Measurements from ENCODE around the gene TIMM44.

Gene TIMM44, protein sequence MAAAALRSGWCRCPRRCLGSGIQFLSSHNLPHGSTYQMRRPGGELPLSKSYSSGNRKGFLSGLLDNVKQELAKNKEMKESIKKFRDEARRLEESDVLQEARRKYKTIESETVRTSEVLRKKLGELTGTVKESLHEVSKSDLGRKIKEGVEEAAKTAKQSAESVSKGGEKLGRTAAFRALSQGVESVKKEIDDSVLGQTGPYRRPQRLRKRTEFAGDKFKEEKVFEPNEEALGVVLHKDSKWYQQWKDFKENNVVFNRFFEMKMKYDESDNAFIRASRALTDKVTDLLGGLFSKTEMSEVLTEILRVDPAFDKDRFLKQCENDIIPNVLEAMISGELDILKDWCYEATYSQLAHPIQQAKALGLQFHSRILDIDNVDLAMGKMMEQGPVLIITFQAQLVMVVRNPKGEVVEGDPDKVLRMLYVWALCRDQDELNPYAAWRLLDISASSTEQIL

DNA sequence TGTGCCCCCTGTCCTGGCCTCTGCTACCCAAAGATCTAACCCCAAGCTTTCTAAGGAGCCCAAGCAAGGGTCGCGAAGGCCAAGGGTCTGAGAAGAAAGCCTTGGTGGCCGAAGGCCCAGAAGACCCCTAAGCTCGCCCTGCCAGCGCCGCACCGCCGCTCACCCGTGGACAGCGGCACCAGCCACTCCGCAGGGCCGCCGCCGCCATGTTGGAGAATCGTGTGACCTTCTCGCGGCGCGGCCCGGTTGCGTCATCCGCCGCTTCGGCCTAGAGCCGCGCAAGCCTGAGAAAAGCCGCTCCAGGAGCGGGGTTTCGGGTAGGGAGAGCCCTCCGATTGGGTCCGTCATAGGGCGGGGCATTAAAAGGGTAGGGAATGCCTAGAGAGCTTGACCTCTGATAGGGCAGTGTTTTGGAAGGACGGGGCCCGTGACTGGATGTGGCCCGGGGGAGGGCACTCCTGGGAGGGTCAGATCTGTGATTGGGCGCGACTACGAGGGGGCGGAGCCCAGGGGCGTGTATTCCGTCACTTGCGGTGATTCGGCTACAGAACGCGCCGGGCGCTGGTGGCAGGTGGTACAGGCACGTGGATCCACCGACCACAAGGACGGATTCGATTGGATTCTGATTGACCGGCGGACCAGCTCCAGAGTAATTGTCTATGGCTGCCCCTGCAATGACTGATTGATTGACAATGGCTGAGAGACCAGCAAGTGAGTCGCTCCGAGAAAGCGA lies at the start of gene TIMM44:
Gene TIMM44, minus strand, starts transcription at position 223 of the 733 bp plus-strand sequence. Its CDS starts 15 bp downstream, at position 208.
- DNase-seq (ENCODE audit: low read depth), result peak; percentile 97

DNA sequence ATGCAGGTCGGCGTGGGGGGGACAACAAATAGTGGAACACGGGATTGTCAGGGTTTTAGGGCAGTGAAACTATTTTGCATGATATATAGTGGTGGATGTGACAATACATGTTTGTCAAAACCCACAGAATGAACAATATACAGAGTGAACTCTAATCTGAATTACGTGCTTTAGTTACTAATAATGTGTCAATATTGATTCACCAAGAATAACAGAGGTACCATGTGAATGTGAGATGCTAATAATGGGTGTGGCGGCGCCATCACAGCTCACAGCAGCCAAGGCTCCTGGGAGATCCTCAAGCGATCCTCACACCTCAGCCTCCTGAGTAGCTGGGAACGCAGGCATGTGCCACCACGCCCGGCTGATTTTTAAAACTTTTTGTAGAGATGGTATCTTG lies 49.1 kb upstream of the TIMM44 start:
- DNase-seq (ENCODE audit: low read depth), result no peak

DNA sequence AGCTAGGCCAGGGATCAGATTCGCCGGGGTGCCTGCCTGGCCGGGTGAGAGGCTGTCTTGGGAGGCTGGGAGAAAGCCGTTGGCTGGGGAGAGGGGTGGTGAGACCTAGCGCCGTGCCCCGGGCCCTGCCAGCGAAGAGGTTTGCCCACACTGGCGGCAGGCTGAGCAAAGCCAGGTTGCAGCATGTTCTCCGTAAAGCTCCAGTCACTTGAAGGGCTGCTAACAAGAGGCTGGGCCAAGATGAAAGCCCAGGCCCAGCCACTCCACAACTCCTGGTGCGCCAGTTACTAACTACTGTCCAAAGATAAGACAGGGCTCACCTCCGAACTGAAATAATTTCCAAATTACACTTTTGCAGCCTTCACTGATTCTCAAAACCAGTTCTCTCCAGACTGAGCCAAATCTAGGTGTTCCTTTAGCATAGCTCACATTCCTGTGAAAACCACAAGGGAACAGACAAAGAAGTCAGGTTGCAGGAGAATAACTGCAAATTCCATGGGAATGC lies 45.7 kb upstream of the TIMM44 start:
- DNase-seq (ENCODE audit: low read depth), result no peak

DNA sequence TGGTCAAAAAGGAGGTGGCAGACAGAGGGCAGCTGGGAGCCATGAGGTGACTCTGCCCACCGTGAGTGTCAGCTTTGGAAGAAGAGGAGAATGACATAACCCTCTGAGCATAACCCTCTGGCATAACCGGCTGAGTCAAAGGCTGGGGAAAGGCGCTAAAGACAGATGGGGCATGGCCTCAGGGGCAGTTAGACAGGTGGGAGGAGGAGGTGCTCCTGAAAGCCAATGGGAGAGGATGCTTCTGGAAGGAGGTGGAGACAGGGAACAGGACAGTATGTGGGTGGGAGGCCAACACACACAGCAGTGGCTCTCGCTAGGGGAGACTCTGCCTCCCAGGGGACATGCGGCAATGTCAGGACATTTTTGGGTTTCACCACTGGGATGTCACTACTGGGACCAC lies 44.8 kb upstream of the TIMM44 start:
- DNase-seq (ENCODE audit: low read depth), result no peak

DNA sequence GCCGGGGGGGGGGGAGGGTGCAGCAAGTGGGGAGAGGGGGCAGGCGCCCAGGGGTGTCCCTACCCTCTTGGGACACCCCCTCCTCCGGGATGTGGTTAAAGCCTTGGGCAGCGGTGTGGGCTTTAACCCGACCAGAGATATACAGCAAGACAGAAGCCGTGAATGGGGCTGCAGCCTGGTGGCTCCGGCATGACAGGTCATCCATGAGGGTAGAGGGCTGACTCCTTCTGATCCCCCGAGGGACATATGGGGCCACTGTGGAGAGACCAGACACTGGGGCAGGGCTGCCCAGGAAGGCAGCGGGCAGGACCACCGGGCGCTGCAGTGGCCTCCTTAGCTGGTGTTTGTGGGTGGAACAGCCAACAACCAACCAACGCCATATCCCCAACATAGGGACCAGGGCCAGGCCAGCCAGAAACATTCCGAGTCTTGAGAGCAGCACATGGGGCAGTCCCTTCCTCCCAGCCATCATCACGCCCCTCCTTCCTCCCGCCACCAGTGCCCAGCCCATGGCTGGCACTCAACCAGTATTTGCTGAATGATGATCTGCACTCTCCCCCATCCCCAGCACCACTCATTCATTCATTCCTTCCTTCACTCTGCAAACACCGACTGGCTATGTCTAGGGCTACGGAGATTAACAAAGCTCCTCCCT lies 43.8 kb upstream of the TIMM44 start:
- DNase-seq (ENCODE audit: low read depth), result no peak

DNA sequence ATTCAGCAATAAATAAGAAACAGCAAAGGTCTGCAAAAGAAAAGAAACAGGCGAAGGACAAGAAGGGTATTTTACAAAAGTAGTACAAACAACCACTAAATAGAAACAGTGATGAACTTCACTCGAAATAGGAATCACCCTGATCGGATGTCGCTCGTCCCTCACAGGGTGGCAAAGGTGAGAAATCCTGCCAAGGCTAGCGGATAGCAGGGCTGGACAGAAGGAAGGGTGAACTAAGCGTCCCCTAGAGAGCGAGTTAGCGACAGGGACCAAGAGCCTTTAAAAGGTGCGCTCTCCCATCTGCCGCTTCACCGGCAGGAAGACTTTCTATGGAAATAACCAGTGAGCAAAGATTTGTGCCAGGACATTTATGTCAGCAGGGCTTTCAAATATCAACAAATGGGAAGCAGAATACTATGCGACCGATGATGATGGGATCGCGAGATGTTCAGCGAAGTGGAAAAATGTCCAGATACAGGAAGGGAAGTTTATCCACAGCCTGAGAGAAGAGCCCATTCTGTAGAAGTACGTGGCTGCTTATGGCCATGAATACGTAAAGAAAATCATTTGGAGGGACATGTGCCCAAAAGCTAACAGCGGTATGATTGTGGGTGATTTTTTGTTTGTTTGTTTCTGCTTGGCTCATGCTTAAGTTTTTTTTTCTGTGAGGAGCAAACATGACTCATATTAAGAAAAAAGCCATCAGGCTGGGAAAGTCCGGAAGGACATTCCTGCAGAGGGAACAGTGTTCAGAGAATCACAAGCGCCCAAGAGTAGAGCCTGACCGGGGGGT lies 43.1 kb upstream of the TIMM44 start:
- DNase-seq (ENCODE audit: low read depth), result no peak

DNA sequence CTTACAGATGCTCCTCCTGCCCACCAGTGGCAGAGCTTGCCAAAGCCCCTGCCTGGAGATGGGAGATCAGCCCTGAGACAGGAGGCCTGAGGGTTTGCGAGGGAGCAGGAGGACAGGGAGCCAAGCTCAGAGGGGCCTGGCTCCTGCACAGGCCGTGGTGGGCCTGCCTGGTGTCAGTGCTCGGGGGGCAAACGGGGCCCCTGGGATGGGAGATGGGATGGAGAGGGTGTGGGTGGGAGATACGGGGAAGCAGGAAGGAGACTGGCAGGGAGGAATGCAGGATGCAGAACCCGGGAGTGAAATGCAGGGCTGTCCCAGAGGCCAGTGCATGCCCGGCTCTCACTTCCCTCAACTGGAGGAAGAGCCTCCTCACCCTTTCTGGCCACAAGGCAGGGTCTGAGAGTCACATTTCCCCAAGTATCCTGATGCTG lies 42.0 kb upstream of the TIMM44 start:
- DNase-seq (ENCODE audit: low read depth), result no peak

DNA sequence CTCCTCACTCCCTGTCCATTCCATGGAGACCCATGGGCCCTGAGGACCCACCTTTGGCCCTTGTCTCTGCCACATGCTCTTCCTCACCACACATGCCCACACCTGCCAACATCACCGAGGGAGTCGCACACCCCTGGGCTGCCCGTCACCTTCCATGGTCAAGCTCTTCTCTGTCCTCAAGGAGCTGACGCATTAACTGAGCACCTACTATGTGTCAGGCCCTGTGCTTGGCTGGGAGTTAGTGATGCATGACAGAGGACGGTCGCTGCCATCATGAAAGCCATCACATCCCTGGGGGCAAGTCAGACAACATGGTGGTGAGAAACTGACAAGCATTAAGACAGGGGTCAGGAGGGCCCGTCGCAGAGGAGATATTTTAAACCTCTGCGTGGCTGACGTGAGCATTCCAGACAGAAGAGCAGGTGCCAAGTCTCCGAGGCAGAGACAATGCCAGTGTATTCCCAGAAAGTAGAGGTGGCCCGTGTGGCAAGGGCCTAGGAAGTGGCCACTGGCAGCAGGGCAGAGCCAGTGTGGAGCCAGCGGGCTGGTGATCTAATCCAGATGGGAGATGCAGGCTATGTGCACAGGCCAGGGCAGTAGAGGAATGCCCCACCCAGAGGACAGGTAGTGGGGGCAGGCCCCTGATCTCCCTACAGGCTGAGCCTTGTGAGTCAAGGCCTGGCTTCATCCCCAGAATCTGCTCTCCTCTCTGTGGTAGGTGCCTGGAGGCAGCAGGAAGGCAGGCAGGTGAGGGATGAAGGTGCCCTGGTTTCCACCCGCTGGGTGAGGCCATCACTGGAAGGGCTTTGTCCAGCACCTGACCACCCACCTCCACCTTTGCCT lies 40.8 kb upstream of the TIMM44 start:
- no peak for DNase-seq (ENCODE audit: low read depth)

DNA sequence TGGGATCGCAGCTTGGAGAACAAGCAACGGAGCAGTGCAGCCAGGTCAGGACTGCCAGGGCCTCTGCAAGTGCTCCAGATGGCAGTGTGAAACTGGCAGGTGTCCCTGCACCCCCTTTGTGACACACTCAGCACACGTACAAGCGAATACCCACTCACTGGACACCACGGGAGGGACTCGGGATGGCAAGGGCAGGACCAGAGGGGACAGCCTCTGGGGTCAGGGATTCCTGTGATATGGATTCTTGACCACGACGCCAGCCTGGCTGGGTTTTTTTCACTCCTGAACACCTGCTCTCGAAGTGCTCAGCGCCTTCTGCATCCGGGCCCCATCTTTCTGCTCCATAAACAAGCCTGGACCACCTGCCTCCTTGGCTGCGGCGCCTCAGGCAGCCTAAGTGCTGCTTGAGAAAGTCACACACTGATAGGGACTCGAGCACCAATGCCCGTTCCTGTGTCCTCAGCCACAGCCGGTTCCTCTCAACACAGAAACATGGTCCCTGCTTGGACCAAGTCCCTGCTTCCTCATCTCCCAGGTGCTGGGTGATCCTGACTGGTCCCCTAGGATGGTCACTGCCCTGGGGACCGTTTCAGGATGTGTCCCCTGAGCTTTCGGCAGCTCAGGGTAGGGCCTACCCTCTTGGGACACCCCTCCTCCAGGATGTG lies 40.0 kb upstream of the TIMM44 start:
- DNase-seq (ENCODE audit: low read depth), result no peak

DNA sequence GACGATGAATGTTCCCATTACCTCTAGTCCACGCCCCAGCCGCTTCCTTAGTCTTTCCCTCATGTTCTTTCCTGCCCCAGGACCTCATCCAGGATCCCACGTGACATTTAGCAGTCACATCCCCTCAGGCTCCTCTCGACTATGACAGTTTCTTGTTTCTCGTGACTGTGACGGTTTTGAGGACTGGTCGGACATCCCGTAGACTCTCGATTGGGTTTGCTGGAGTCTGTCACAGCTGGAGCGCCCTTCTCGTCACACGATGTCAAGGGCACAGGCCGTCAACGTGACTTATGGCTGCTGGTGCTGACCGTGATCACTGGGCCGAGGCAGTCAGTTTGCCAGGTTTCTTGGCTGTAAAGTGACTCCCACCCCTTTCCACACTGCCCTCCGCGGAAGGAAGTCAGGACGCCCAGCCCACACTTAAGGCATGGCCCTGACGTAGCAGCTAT lies 39.2 kb upstream of the TIMM44 start:
- no peak for DNase-seq (ENCODE audit: low read depth)

DNA sequence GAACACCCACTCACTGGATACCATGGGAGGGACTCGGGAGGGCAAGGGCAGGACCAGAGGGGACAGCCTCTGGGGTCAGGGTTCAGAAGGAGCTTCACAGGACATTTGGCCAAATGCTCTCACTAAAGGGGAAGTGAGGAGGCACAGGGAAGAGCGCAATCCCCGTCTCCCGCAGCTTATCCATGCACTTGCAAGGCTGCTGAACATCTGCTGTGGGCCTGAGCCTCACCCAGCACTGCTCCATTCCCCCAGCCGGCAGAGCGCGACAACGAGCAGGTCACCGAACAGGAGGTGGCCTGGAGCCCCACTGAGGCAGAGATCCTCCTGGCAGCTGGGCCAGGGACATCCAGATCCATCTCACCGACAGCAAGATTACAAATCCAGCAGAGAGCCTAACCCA lies 38.6 kb upstream of the TIMM44 start:
- DNase-seq (ENCODE audit: low read depth), result no peak

DNA sequence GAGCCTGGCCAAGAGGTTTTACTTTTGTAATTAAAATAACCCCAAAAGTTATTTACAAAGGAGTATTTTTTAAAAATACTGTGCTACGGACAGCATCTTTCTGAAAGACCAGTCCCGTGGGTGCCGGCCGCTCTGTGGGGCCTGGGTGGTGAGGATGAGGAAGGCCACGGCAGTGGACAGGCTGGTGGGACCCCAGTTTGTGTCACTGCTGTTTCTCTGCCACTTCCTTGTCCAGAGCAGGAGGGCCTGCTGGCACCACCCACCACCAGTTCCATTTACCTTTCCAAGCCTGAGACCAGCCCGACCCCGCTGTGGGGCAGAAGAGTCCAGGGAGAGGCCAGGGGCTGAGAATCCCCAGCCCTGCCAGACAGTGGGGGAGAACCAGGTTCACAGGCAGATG lies 38.2 kb upstream of the TIMM44 start:
- DNase-seq (ENCODE audit: low read depth), result no peak

DNA sequence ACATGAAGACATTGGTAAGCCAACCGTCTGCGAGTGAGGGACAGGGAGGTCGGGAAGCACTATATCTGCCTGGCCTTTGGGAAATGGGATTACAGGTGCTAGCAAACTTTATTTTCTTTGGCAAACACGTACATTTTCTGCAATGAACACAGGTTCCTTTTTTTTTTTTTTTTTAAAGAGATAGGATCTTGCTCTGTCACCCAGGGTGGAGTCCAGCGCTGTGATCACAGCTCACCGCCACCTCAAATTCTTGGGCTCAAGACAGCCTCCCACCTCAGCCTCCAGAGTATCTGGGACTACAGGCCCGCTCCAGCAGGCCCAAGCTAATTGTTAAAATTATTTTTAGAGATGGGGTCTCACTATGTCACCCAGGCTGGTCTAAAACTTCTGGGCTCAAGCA lies 37.7 kb upstream of the TIMM44 start:
- DNase-seq (ENCODE audit: low read depth), result no peak

DNA sequence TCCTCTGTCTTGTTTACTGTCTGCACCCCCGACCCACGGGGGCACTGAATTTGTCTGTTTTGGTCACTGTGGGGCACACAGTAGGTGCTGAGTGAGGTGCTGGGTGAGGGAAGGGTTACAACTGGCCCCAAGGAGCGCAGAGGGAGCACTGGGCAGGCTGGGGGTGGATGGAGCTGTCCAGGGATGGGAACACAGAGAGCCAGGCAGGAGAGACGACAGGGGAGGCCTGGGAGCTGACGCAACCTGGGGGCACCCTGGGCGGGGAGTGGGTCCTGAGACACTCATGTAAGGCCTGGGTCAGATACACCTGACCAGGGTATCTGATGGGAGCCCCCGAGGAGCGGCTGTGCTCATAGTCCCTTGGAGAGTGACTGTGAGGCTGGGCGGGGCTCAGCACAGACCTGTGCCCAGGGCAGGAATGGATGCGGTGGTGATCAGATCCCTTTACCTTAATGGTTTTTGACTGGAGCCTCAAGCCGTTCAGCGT lies 37.2 kb upstream of the TIMM44 start:
- DNase-seq (ENCODE audit: low read depth), result no peak

DNA sequence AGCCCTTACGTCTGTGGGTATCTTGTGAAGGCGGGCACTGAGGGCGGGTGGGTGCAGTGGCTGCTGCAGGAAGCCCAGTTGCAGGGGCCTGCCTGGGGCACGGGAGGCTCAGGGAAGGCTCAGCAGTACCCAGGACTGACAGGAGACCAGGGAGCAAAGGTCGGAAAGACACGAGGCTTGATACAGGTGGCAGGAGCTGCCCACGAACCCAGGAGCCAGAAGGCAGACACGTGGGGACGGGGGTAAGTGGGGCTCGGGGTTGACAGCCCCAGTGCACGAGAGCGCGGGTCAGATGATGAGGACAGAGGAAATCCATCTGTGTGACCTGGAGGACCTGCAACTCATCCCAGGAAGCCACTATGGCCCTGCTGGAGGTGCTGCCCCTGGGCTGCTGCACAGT lies 36.7 kb upstream of the TIMM44 start:
- no peak for DNase-seq (ENCODE audit: low read depth)

DNA sequence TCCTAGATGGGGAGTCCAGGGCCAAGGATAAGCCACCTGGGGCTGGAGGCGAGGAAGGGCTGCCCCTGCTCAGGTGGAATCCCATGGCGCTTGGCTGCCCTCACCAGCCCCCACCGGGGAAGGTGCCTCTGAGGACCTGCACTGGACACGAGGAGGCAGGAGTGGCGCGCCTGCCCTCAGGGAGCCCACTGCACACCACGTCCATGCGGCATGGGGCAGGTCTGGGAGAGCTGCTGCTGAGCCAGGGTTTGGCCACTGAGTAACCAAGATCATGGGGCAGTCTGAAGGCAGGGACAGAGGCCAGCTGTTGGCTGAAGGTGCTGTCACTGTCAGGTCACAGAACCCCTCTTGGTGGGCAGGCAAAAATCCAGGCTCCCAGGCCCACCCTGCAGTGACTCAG lies 36.1 kb upstream of the TIMM44 start:
- no peak for DNase-seq (ENCODE audit: low read depth)

DNA sequence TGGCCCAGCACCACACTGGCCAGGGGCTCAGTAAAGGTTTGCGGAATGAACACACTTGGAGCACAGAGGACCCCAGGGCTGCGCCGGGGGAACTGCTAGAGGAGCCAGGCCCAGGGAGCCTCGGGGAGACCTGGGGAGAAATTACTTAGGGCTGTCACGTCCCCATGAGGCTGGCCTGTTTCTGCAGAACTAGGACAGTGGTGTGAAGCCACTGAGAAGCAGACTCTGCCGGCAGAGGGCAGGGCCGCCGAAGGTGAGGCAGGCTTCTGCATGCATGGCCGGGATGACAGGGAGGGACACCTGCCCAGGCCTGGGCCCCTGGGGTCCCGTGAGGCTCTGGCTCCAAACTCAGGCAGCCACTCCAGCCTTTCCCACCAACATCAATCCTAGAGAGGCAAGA lies 35.5 kb upstream of the TIMM44 start:
- no peak for DNase-seq (ENCODE audit: low read depth)

DNA sequence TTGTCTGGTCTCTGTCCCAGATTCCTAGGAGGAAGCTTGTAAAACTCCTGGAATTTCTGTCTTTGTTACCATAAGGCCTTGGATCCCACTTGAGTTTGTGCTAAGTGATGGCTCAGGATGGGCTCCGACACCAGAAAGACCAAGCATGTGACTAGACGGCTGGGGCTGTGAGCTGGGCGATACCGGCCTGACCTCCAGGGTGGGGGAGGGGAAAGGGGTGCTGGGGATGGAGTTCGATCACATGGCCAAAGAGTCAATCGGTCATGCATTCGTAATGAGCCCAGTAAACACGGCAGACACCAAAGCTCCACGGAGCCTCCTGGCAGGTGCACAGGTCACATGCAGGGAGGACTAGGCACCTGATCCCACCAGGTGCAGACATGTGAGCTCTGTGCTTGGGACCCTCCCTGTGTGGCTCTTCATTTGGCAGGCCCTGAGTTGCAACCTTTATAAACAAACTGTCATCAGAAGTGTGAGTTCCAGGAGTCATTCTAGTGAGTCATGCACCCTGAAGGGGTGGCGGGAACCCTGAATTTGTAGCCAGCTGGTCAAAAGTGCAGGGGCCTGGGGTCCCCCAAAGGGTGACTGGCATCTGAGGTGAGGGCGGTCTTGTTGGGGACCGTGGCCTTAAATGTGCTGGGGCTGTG lies 34.8 kb upstream of the TIMM44 start:
- no peak for DNase-seq (ENCODE audit: low read depth)

DNA sequence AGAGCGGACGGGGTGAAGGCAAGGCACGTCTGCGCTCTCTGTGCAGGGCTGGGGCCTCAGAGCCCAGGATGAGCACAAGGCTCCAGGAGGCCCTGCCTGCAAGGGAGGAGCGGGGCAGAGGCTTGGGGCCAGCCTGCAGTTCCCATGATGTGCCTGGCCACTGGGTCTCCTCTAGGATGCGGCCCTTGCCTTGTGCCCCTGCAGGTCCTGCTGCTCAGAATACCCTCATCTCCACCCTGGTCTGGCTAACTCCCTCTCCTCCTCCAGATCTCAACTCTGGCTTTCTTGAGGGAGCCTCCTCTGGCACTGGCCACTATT lies 34.2 kb upstream of the TIMM44 start:
- DNase-seq (ENCODE audit: low read depth), result no peak

All from HS-5 (cell line).